ENCODE results near the gene SETD6. TPM values are rescaled to one million over a fixed set of nuclear protein-coding genes. Genes with fewer than 3 reads are reported as not detected.

SETD6 gene
- polyA plus RNA-seq, 1 donor from 2014 or later, result 12.4 TPM

- H3K9me3 Mint-ChIP-seq, result no peaks in the 10 kb centered on the region
- H3K4me1 Mint-ChIP-seq, result peaks cover 0 to 6% (median 2%) of the 10 kb centered on the region in 3 donors
- no peak overlapping the region for H3K4me3 Mint-ChIP-seq
- H3K27ac Mint-ChIP-seq, result no peak overlapping the region
- no peaks in the 10 kb centered on the region for H3K36me3 Mint-ChIP-seq
- H3K27me3 Mint-ChIP-seq, result no peaks in the 10 kb centered on the region
These were observed 5.8 kb upstream of the SETD6 start for GRCh38 chr16:58509256-58510096.

GRCh38 chr16:58510097-58510775 lies 5.1 kb upstream of the SETD6 start:
- Mint-ChIP-seq H3K27ac (no peak overlapping the region), H3K4me1 (peaks cover 3 to 13% (median 9%) of the 10 kb centered on the region in 3 donors), H3K4me3 (no peak overlapping the region), H3K9me3 (no peaks in the 10 kb centered on the region), H3K36me3 (no peaks in the 10 kb centered on the region), H3K27me3 (no peaks in the 10 kb centered on the region)

GRCh38 chr16:58510776-58511628 lies 4.3 kb upstream of the SETD6 start:
- Mint-ChIP-seq H3K27ac (no peak overlapping the region), H3K36me3 (no peaks in the 10 kb centered on the region), H3K9me3 (no peaks in the 10 kb centered on the region), H3K27me3 (no peaks in the 10 kb centered on the region), H3K4me3 (no peak overlapping the region), H3K4me1 (peaks cover 3 to 13% (median 9%) of the 10 kb centered on the region in 3 donors)

DNA sequence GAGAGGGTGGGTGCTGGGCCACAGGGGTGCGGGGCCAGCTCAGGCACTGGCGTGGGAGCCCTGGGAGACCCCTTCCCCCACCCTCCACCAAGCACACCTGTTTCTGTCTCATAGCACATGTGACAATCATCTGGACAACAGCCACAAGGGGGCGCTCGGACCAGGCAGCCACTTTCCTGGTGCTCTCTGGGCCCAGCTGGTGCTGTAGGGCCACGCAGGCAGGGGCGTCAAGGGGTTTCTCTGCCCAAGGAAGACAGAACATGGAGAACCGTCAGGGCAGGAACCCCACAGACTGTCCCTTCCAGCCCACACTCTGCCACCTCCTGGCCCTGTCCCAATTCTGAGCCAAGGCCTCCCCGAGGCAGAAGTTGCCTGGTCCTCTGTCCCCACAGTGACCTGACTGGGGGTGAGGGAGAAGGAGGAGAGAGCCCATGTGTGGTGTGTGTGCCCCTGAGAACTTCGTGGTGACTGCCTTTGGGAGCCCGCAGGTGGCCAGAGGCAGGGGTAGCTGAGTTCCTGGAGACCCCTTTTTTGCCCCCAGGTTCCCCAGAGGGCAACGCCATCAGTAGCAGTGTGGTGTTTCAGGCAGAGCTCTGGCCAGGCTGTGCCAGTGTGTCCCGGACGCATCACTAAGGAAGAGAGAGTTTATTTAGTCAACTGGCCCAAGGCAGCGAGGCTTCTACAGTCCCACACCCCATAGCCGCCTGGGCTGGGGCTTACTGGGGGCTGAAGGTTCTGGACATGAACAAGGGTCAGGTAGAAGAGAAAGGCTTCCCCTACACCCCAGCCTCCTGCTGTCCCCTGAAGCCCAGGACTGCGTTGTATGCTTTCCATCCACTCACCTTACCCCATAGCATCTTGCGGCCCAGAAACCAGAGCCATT lies 3.1 kb upstream of the SETD6 start:
- Mint-ChIP-seq H3K27ac (peak overlapping the region in 1 of 3 donors; percentile 89), H3K4me3 (peak overlapping the region in 2 of 4 donors; percentile 44 to 95), H3K27me3 (no peaks in the 10 kb centered on the region), H3K9me3 (no peaks in the 10 kb centered on the region), H3K36me3 (no peaks in the 10 kb centered on the region), H3K4me1 (peaks cover 7 to 19% (median 17%) of the 10 kb centered on the region in 3 donors)

- Mint-ChIP-seq H3K27me3 (no peaks in the 10 kb centered on the region), H3K36me3 (no peaks in the 10 kb centered on the region), H3K9me3 (no peaks in the 10 kb centered on the region), H3K4me1 (peaks cover 11 to 20% (median 19%) of the 10 kb centered on the region in 3 donors), H3K27ac (peak overlapping the region in 2 of 3 donors; percentile 19 to 89), H3K4me3 (peak overlapping the region in 1 of 4 donors; percentile 95)
These were observed 1.4 kb upstream of the SETD6 start for GRCh38 chr16:58513874-58514273.

DNA sequence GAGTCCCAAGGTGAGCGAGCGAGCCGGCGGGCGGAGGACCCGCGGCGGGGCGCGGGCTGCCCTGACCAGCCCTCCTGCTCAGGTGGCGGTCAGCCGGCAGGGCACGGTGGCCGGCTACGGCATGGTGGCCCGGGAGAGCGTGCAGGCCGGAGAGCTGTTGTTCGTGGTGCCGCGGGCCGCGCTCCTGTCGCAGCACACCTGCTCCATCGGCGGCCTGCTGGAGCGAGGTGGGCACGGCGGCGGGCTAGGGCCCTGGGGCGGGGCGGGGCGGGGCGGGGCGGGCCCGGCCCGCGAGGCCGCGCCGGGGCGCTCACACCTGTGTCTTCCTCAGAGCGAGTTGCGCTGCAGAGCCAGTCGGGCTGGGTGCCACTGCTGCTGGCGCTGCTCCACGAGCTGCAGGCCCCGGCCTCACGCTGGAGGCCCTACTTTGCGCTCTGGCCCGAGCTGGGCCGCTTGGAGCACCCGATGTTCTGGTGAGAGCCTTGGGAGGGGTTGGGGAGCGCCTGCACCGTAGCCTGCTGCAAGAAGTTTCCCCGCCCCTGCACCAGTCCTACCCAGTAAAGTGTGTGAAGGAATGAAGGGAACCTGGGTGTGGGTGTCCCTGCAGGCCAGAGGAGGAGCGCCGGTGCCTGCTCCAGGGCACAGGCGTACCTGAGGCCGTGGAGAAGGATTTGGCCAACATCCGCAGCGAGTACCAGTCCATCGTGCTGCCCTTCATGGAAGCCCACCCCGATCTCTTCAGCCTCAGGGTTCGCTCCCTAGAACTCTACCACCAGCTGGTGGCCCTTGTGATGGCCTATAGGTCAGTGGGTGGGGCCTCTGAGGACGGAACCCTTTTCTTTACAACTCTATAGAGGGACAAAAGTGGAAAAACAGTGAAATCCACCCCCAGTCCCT lies 802 bp downstream of the SETD6 start:
- H3K27ac Mint-ChIP-seq, result peak overlapping the region in 2 of 3 donors; percentile 89 to 91
- peaks cover 11 to 20% (median 19%) of the 10 kb centered on the region in 3 donors for H3K4me1 Mint-ChIP-seq
- H3K36me3 Mint-ChIP-seq, result no peaks in the 10 kb centered on the region
- H3K27me3 Mint-ChIP-seq, result no peaks in the 10 kb centered on the region
- H3K4me3 Mint-ChIP-seq, result peak overlapping the region; percentile 90 to 95 (median 94)
- no peaks in the 10 kb centered on the region for H3K9me3 Mint-ChIP-seq

DNA sequence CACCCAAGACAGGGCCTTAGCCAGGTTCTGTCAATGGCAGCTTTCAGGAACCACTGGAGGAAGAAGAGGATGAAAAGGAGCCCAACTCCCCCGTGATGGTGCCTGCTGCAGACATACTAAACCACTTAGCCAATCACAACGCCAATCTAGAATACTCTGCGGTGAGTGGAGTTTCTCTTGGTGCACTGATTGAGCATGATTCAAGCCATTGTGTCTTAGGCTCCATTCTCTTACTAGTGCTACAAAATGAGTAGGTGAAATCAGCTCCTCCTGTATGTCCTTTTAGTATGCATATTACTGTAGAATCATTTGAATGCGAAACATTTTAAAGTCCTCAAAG lies 1.4 kb downstream of the SETD6 start:
- no peaks in the 10 kb centered on the region for H3K36me3 Mint-ChIP-seq
- H3K27me3 Mint-ChIP-seq, result no peaks in the 10 kb centered on the region
- H3K27ac Mint-ChIP-seq, result peak overlapping the region in 2 of 3 donors; percentile 13 to 64
- H3K4me1 Mint-ChIP-seq, result peaks cover 11 to 20% (median 19%) of the 10 kb centered on the region in 3 donors
- H3K9me3 Mint-ChIP-seq, result no peaks in the 10 kb centered on the region
- peak overlapping the region; percentile 70 to 94 (median 82) for H3K4me3 Mint-ChIP-seq

DNA sequence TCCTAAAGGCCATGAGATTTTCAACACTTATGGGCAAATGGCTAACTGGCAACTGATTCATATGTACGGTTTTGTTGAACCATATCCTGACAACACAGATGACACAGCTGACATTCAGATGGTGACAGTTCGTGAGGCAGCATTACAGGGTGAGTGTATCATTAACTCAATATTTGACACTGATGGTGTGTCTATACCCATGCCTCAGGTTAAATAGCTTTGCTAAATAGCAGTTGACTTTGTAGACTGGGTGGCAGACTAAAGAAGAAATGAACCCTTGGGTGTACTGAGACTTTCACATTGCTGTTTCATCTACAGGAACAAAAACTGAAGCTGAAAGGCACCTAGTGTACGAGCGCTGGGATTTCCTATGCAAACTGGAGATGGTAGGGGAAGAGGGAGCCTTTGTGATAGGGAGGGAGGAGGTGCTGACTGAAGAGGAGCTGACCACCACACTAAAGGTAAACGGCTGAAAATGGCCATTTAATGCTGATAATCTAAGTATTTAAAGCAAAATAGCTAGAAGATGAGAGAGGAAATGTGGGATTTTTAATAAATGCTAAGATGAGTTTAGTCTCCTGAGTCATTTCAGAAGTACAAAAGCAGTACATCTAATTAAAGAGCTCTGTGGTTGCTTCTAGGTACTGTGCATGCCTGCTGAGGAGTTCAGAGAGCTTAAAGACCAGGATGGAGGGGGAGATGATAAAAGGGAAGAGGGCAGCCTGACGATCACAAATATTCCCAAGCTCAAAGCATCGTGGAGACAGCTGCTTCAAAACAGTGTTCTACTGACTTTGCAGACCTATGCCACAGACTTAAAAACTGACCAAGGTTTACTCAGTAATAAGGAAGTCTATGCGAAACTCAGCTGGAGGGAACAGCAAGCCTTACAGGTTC lies 3.0 kb downstream of the SETD6 start:
- Mint-ChIP-seq H3K36me3 (no peaks in the 10 kb centered on the region), H3K27ac (peak overlapping the region; percentile 51 to 78 (median 56)), H3K27me3 (no peaks in the 10 kb centered on the region), H3K9me3 (no peaks in the 10 kb centered on the region), H3K4me3 (peak overlapping the region in 1 of 4 donors; percentile 79), H3K4me1 (peaks cover 11 to 20% (median 13%) of the 10 kb centered on the region in 3 donors)

DNA sequence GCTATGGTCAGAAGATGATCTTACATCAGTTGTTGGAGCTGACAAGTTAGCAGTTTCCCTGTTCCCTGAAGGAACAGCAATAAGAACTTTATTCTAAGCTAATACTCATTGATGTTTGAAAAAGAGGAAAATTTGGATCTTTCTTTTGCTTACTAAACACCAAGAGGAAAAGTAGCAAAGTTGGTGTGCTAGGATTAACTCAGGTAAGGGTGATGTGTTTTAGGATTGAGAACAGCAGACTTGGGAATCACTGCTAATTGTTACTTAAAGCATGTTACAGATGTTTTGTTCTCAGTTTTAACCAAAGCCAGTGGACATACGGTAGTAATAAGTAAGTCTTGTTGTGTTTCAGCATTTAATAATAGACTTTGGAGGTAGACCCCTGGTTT lies 3.7 kb downstream of the SETD6 start:
- Mint-ChIP-seq H3K36me3 (no peaks in the 10 kb centered on the region), H3K27ac (peak overlapping the region; percentile 31 to 56 (median 51)), H3K4me3 (peak overlapping the region in 1 of 4 donors; percentile 79)

GRCh38 chr16:58519707-58520106 lies 4.4 kb downstream of the SETD6 start:
- Mint-ChIP-seq H3K36me3 (no peaks in the 10 kb centered on the region), H3K4me1 (peaks cover 10 to 16% (median 11%) of the 10 kb centered on the region in 3 donors), H3K4me3 (peak overlapping the region in 1 of 4 donors; percentile 29), H3K27ac (peak overlapping the region in 1 of 3 donors; percentile 27), H3K9me3 (no peaks in the 10 kb centered on the region), H3K27me3 (no peaks in the 10 kb centered on the region)

More for the DNA sequence above, 3.7 kb downstream of the SETD6 start:
- H3K9me3 Mint-ChIP-seq, result no peaks in the 10 kb centered on the region
- peaks cover 11 to 18% (median 13%) of the 10 kb centered on the region in 3 donors for H3K4me1 Mint-ChIP-seq
- H3K27me3 Mint-ChIP-seq, result no peaks in the 10 kb centered on the region

DNA sequence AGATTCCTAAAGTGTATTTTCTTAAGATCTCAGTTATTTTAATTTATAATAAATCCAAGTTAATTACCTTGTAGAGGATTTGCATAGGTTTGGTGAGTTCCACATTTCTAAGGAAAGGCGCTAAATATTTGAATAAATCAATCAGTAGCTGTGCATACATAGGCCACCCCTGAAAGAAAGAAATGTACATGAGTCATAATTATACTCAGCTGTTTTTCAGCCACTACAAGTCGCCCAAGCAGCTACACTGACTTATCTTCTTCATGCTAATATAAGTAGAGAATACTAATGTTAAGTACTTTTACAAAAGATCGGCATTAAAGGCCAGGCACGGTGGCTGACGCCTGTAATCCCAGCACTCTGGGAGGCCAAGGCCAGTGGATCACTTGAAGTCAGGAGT lies 14.9 kb downstream of the SETD6 start:
- H3K36me3 Mint-ChIP-seq, result peaks cover 6% of the 10 kb centered on the region
- no peaks in the 10 kb centered on the region for H3K27me3 Mint-ChIP-seq
- H3K27ac Mint-ChIP-seq, result no peak overlapping the region
- no peak overlapping the region for H3K4me3 Mint-ChIP-seq
- H3K9me3 Mint-ChIP-seq, result no peaks in the 10 kb centered on the region
- H3K4me1 Mint-ChIP-seq, result peaks cover 0 to 5% (median 2%) of the 10 kb centered on the region in 3 donors

- no peak overlapping the region for H3K4me3 Mint-ChIP-seq
- no peak overlapping the region for H3K27ac Mint-ChIP-seq
- peaks cover 6% of the 10 kb centered on the region for H3K36me3 Mint-ChIP-seq
- peaks cover 0 to 5% (median 3%) of the 10 kb centered on the region in 3 donors for H3K4me1 Mint-ChIP-seq
- no peaks in the 10 kb centered on the region for H3K9me3 Mint-ChIP-seq
- no peaks in the 10 kb centered on the region for H3K27me3 Mint-ChIP-seq
These were observed 17.1 kb downstream of the SETD6 start for GRCh38 chr16:58532414-58532813.

Measured in IgD-negative memory B cell (primary cell).